GM18526 (cell line): Measurements from ENCODE around the gene PPP2R5C.

ENCODE experiments used
- POLR2A ChIP-seq: IDR thresholded peaks from 3 replicates; pipeline ENCODE4 v1.6.1; 2011; ENCODE audit not compliant: insufficient read length; ENCODE audit errors: extremely low read depth

The PPP2R5C gene

DNA sequence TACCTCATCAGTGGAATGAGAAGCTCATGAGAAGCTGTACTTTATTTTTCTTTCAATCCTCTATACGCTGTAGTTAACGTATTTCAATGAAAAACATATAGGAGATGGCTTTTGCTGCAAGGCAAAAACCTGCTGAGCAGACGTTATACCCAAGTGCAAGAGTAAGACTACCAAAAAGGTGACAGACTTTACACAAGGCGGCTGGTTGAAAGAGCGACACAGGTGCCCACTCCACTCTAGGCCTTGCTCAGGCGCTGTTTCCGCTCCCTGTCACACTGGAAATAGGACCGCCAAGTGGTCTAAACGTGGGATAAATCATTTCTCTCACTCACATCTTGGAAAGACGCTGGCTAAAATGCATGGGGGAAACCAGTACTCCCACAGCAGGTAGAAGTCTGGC is 54.5 kb downstream of the PPP2R5C start:
- no peak for TF ChIP-seq POLR2A

DNA sequence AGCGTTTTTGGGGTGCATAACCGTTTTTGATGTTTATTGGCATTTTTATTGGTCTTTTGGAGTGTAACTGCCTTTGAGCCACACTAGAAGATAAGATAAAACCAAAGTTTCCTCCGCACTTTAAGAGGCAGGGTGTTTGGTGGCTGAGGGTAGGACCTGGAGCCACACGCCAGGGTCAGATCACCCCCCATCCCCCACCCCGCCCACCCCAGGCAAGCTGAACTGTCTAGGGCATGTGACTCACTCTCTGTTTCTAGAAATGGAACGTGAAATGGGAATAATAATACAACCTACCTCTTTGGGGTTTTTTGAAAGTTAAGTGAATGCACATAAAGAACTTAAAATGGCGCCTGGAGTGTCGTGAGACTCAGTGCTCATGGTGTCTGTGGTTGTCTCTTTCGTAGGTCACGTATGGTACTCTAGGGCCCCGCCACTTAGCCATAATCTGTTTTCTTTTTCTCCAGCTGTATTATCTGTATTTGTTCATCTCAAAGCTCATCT is 56.0 kb downstream of the PPP2R5C start:
- TF ChIP-seq POLR2A, result no peak

DNA sequence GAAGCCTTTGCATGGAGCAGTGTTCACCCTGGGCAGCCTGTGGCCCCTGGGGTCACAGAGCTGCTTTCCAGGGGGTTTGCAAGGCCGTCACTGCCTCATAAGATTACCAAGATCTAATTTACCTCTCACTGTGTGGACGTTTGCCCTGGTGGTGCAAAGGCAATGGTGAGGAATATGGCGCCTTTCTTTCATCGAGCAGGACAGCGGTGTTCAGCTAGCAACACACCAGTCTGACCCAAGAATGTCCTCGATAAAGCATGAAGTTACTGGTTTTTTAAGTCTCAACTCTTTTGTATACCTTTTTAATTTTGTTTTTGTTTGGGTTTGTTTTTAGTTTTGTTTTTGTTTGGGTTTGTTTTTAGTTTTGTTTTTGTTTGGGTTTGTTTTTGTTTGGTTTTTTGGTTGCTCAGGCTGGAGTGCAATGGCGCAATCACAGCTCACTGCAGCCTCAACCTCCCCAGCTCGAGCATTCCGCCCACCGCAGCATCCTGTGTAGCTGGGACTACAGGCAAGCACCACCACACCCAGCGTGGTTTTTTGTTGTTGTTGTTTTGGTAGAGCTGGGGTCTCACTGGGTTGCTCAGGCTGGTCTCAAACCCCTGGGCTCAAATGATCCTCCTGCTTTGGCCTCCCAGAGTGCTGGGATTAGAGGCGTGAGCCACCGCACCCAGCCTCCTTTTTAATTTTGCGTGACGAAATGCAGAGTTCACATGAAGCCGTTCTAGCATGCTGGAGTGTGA is 57.9 kb downstream of the PPP2R5C start:
- no peak for TF ChIP-seq POLR2A

DNA sequence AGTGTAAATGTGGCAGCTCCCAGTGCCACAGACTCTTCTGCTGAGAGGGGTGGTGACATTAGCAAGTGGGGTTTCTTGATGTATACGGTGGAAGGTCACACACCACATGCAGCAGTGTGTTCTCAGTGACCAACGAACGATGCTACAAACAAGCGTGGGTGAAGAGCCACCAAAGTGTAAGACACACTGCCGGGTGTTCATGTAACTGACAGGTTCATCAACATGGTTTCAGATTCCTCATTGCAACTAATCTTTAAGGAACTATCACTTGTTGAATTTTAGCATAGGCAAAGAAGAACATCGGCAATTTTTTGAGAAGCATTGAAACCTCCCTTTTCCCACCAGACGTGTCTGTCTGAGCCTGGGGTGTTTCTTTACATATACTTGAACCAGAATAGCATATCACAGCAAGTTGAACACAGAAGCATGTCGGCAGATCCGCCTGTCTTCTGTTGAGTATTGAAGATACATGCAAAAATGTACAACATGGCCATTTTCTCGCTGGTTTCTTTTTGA is 58.8 kb downstream of the PPP2R5C start:
- no peak for TF ChIP-seq POLR2A

DNA sequence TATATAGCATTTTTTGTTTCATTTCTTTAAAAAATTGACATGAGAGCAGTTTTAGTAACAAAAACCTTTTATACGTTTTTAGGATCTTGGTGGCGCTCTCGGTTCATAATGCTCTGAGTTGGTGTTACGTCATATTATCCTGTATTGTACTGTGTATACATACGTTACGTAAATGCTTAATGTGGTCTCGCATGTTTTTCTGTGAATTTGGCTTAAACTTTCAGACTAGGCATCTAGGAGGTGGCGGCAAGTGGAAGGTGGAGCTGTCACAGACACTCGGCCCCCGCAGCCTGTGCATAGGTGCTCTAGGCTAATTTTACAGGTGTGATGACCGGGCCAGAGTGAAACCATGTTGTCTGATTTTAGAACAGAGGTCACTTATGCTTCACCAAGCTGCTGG is 60.0 kb downstream of the PPP2R5C start:
- TF ChIP-seq POLR2A, result no peak

DNA sequence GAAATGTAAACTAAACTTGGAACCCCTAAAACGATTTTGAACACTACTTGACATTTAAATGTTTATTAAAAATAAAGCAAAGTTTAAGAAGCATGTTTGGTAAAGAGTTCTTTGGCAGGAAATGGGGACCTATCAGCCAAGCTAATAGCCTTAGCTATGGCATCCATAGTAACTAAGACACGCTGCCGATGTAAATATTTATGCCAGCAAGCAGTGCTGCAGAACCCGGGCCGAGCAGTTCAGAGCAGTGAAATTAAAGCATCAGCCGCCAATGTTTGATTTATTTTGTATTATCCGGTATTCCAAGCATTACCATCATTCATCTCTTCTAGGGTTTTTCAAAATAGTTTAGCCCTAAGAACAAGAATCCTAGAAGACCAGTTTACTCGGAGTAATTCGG is 61.6 kb downstream of the PPP2R5C start:
- TF ChIP-seq POLR2A, result no peak

DNA sequence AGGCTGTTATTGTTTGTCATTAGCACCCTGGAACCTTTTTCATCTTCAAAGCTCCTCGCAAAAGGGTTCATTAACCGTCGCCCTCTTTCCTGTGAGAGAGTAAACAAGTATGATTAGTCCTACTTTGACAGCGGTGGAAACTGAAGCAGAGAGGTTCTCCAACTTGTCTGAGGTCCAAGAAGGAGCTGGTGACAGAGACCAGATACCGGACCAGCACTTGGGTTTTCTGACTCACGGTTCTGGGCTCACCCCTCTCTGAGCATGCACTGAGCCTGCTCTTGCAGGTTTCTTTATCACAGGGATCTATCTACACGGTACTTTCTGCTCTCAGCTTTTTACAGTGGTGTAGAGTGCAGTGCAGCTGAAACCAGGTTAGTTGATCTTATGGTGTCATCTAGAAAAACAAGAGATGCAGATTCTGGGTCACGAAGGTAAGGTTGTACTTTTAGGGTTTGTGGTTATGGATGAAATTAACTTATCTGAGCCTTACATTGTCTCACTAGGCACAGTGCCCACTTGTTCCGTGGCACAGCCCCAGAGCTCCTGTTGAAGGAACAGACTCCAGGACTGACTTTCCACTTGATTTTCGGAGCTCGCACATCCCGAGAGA is 62.1 kb downstream of the PPP2R5C start:
- TF ChIP-seq POLR2A, result no peak

DNA sequence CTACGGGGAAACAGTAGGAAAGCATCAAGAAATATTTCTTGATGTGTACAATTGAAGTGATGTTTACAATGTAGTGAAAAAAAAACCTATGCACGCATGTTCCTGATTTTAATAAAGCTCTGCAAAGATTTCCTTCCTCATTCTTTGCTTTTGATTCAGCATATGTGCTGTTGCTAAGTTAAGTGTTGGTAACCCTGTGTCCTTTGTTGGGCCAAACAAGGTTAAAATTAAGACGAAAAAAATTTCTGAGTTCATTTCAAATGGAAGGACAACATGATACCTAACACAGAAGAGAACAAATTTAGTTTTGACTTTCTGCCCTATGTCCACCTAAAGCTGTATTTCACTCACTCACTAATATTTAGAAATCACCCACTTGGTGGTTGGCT is 62.8 kb downstream of the PPP2R5C start:
- no peak for TF ChIP-seq POLR2A

DNA sequence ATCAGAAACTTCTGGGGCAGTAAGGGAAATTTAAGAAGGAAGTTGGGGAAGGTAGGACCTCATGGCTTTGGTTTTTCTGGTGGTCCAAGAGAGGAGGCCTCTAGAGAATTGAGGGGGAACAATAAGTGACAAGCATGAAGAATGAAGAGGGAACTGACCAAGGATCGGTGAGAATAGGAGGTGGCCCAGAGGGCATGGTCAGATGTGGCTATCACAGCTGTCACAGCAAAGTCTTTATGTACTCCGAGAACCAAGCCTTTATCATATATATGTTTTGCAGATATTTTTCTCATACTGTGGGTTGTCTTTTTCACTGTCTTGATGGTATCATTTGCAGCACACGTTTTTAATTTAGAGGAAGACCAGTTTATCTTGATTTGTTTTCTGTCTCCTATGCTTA is 64.3 kb downstream of the PPP2R5C start:
- TF ChIP-seq POLR2A, result no peak

DNA sequence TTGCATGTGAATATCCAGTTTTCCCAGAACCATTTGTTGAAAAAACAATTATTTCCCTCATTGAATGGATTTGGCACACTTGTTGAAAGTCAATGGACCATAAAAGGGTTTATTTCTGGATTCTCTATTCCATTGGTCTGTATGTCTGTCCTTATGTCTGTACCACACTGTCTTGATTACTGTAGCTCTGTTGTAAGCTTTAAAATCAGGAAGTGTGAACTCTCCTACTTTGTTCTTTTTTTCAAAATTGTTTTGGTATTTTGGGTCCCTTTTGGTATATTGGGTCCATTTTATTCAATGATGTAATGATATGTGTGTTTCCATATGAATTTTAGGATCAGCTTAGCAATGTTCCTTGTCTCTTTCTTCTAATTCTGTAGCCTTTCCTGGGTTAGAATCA is 64.8 kb downstream of the PPP2R5C start:
- no peak for TF ChIP-seq POLR2A

DNA sequence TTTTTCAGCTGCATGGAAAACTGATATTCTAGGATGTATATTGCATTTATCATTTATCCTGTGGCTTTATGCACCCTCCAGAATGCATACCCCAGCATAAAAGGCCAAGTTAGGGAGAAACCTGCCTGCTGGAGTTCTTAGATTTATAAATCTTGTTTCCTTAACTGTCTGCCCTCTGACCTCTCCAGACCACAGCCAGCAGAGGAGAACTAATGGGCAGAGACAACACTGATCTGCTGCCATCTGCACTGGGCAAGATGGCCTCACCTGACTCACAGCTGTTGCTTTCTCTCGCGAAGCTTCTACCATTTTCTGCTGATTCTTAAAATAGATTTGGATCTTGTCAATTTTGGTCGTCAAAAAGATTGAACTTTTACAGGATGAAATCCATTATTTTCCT is 65.8 kb downstream of the PPP2R5C start:
- no peak for TF ChIP-seq POLR2A

DNA sequence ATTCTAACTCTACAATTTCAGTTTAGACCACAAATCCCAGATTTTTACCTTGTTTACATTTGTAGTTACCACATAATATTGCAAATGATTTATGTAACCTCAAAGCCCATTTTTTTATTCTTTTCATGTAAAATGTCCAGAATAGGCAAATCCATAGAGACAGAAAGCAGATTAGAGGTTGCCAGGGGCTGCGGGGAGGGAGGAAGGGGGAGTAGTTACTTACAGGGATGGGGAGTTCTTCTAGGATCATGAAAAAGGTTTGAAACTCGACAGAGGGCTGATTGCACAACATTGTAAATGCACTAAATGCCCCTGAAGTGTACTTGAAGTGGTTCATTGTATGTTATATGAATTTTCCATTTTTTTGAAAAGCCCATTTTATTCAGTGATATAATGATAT is 66.5 kb downstream of the PPP2R5C start:
- TF ChIP-seq POLR2A, result no peak

DNA sequence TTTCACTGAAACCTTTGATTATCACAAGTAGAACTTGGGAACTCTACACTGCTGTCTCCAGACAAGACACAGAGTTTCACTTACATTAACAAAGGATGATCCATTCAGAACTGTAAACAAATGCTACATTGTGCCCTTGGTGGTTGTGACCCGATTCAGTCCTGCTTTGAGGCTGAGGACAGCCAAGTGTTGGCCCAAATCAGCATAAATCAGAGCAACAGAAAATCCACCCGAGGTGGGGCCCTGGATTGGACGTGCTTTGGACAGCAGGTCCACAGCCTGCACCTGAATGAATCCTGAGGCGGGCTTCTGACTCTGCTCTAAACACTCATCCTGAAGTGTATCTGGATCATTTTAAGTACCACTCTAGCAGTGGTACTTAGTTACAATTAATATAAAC is 68.8 kb downstream of the PPP2R5C start:
- TF ChIP-seq POLR2A, result no peak

DNA sequence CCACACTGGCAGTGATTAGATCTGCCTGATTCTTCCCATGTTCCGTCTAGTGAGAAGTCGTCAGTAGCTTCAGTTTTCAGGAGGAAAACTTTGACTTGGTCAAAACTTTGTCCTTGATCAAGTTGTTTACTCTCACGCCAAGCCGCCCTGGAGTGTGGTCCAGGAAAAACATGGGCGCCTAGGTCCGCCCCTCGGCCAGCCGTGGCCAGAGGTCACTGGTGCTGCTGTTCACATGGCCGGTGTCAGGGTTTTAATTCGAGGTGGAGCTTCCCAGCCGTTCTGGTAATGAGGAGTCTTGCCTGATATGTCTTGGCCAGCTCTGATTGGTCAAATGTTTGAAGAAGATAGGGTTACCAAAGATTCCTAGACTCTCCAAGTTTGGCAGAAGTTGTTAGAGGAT is 71.5 kb downstream of the PPP2R5C start:
- no peak for TF ChIP-seq POLR2A

DNA sequence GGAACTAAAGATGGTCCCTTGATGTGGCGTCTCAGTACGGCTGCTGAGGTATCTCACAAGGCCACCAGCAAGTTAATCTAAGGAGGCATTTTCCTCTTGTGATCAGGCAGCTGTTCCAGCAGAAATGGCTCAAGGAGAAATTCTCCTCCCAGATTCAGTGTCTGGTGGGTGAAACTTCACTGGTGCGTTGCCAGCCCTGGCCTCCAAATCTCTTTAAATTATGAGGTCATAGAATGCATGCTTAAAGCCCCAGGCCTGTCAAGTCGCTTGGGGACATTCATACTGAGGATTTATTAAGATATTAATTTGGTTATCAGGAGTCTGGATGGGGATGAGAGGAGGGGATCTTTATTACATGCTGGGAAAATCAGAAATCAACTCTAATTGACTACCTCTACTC is 72.9 kb downstream of the PPP2R5C start:
- TF ChIP-seq POLR2A, result no peak

DNA sequence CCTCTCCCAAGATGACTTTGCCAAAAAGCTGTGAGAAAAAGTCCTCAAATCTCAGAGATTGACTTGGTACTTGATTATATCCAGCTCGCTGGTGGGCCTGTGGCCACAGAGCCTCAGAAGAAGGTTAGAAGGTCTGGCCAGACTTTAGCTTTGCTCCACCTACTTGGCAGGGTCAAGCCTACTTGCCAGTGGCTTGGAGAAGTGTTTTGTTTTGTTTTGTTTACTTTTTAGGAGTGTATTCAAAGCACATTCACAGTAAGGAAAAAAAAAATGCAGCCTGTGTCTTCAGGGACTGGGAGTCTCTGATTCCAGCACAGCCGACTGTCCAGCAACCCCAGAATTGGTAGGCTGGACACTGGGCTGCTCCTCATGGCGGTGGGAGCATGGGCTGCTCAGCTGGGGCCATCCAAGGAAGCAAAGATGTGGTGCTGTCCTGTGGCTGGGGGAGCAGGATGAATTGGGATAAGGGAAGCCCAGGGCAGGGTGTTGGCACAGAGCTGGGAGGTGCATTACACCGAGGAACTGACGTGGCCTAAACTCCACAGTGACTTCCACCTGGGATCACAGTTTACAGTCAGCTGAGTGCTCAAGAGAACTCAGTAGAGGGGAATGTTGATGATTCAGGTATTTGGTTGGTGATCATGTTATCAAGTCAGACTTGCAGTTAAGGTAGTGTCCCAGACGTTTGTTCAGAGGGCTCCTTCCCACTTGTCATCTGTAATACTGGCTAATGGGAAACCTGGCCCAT is 73.5 kb downstream of the PPP2R5C start:
- TF ChIP-seq POLR2A, result no peak
